ENCODE measurements around the gene IL24.
"Not testable (repeated sequence)": the region's sequence is repeated elsewhere in the genome, so short reads cannot be mapped to it uniquely, and the experiment has no call there.

Gene IL24

GRCh38 chr1:206897175-206897574 is at the start of gene IL24:
TSS of gene IL24 (plus strand) at chr1:206897443. CDS start at chr1:206897833, 390 bp downstream.
- no peak for TF ChIP-seq CTCF (IDR thresholded peaks at IDR 0.05; ENCODE audit: low read depth, low read length)
- Histone ChIP-seq H3K36me3 (no peaks in the 10 kb centered on the region), H3K27me3 (ENCODE audit: insufficient read depth, low read depth, severe bottlenecking) (peaks cover 99% of the 10 kb centered on the region), H3K4me3 (ENCODE audit: low read depth, low read length) (no peak within 1 kb of the TSS), H3K9me3 (ENCODE audit: severe bottlenecking) (no peaks in the 10 kb centered on the region), H3K27ac (no peak within 1 kb of the TSS)
- no peak for DNase-seq

- Histone ChIP-seq H3K27me3 (ENCODE audit: insufficient read depth, low read depth, severe bottlenecking) (peaks cover 96% of the 10 kb centered on the region), H3K9me3 (ENCODE audit: severe bottlenecking) (peaks cover 14% of the 10 kb centered on the region)
These were observed 49.3 kb upstream of the IL24 start for GRCh38 chr1:206847946-206848345.

GRCh38 chr1:206850401-206850800 is 46.8 kb upstream of the IL24 start:
- no peak for TF ChIP-seq CTCF (IDR thresholded peaks at IDR 0.05; ENCODE audit: low read depth, low read length)
- H3K9me3 ChIP-seq (ENCODE audit: severe bottlenecking): peaks cover 22% of the 10 kb centered on the region
- no peak overlapping the region for H3K4me3 ChIP-seq (ENCODE audit: low read depth, low read length)
- no peaks in the 10 kb centered on the region for H3K36me3 ChIP-seq
- DNase-seq: no peak
- H3K27me3 ChIP-seq (ENCODE audit: insufficient read depth, low read depth, severe bottlenecking): peaks cover 89% of the 10 kb centered on the region
- no peak overlapping the region for H3K27ac ChIP-seq

More at GRCh38 chr1:206847946-206848345, 49.3 kb upstream of the IL24 start:
- no peak overlapping the region for H3K4me3 ChIP-seq (ENCODE audit: low read depth, low read length)
- H3K36me3 ChIP-seq: no peaks in the 10 kb centered on the region
- DNase-seq: no peak
- no peak for TF ChIP-seq CTCF (IDR thresholded peaks at IDR 0.05; ENCODE audit: low read depth, low read length)
- no peak overlapping the region for H3K27ac ChIP-seq

GRCh38 chr1:206851341-206852010 is 45.8 kb upstream of the IL24 start:
- no peak for DNase-seq

GRCh38 chr1:206852662-206853061 is 44.6 kb upstream of the IL24 start:
- not testable (repeated sequence) for H3K36me3 ChIP-seq; DNase-seq; H3K27ac ChIP-seq; H3K4me3 ChIP-seq (ENCODE audit: low read depth, low read length)
- H3K27me3 ChIP-seq (ENCODE audit: insufficient read depth, low read depth, severe bottlenecking): peaks cover 89% of the 10 kb centered on the region
- peaks cover 22% of the 10 kb centered on the region for H3K9me3 ChIP-seq (ENCODE audit: severe bottlenecking)

More at GRCh38 chr1:206851341-206852010, 45.8 kb upstream of the IL24 start:
- no peak overlapping the region for H3K4me3 ChIP-seq (ENCODE audit: low read depth, low read length)
- no peaks in the 10 kb centered on the region for H3K36me3 ChIP-seq
- no peak for TF ChIP-seq CTCF (IDR thresholded peaks at IDR 0.05; ENCODE audit: low read depth, low read length)
- H3K27ac ChIP-seq: no peak overlapping the region
- peaks cover 89% of the 10 kb centered on the region for H3K27me3 ChIP-seq (ENCODE audit: insufficient read depth, low read depth, severe bottlenecking)
- H3K9me3 ChIP-seq (ENCODE audit: severe bottlenecking): peaks cover 22% of the 10 kb centered on the region

- not testable (repeated sequence) for DNase-seq; H3K36me3 ChIP-seq; H3K4me3 ChIP-seq (ENCODE audit: low read depth, low read length); H3K27ac ChIP-seq
- H3K27me3 ChIP-seq (ENCODE audit: insufficient read depth, low read depth, severe bottlenecking): peaks cover 91% of the 10 kb centered on the region
- H3K9me3 ChIP-seq (ENCODE audit: severe bottlenecking): peaks cover 22% of the 10 kb centered on the region
These were observed 43.5 kb upstream of the IL24 start for GRCh38 chr1:206853696-206854095.
